CD14-positive monocyte (primary cell): ENCODE data around the gene ADI1. TPM values are rescaled to one million over a fixed set of nuclear protein-coding genes. Genes with fewer than 3 reads are reported as not detected.
A peak's percentile ranks its signal among the peaks of the same experiment; 100 is the strongest.
"Not testable (repeated sequence)": the region's sequence is repeated elsewhere in the genome, so short reads cannot be mapped to it uniquely, and the experiment has no call there.

Source experiments
- DNase-seq, 3 donors: peaks; one replicate each; pipeline ENCODE4 v3.0.0-alpha.2; 2011 to 2022
- H2AFZ ChIP-seq: 2 replicates; pipeline ENCODE4 v1.6.0; 2012; ENCODE audit warnings: mild to moderate bottlenecking, low read depth, low read length, inconsistent platforms; ENCODE audit not compliant: insufficient read depth, poor library complexity, severe bottlenecking
- H3K27ac ChIP-seq, 2 donors: 1 replicate in 1 of 2; 2 replicates in 1 of 2; pipeline ENCODE4 v1.5.1; 2012 to 2013; ENCODE audit warnings: low read length in 2 of 2, control low read depth in 1 of 2, inconsistent platforms in 1 of 2, low read depth in 1 of 2, mild to moderate bottlenecking in 1 of 2
- H3K27me3 ChIP-seq, 2 donors: one replicate each; pipeline versions ENCODE4 v1.6.0 to v1.6.1; 2011 to 2013; ENCODE audit warnings: low read length in 2 of 2; ENCODE audit not compliant: control insufficient read depth in 2 of 2, insufficient read depth in 2 of 2
- H3K36me3 ChIP-seq, 2 donors: replicated peaks in 1 of 2; 1 replicate in 1 of 2; 2 replicates in 1 of 2; pipeline versions ENCODE4 v1.5.1 to v1.6.1; 2012 to 2013; ENCODE audit warnings: low read length in 2 of 2, control low read depth in 1 of 2, inconsistent platforms in 1 of 2, mild to moderate bottlenecking in 1 of 2; ENCODE audit not compliant: insufficient read depth in 2 of 2, control insufficient read depth in 1 of 2
- H3K4me1 ChIP-seq, 2 donors: 1 replicate in 1 of 2; 2 replicates in 1 of 2; pipeline versions ENCODE4 v1.5.1 to v1.6.1; 2012 to 2013; ENCODE audit warnings: low read length in 2 of 2, control low read depth in 1 of 2, inconsistent platforms in 1 of 2, mild to moderate bottlenecking in 1 of 2, moderate library complexity in 1 of 2; ENCODE audit not compliant: insufficient read depth in 2 of 2, control insufficient read depth in 1 of 2
- H3K4me2 ChIP-seq: replicated peaks from 2 replicates; pipeline ENCODE3; 2012; ENCODE audit warnings: low read length, moderate library complexity, mild to moderate bottlenecking; ENCODE audit not compliant: poor library complexity, severe bottlenecking; ENCODE audit errors: extremely low read depth
- H3K4me3 ChIP-seq, 3 experiments: fragments of 200-600 bp in 1 of 3; sonication (generic) in 1 of 3; replicated peaks in 1 of 3; 1 replicate in 2 of 3; 2 replicates in 1 of 3; pipeline ENCODE4 v1.5.1; 2011 to 2013; ENCODE audit warnings: low read length in 3 of 3, mild to moderate bottlenecking in 3 of 3, control low read depth in 2 of 3, low read depth in 2 of 3, inconsistent platforms in 1 of 3, moderate library complexity in 1 of 3
- H3K79me2 ChIP-seq: 2 replicates; pipeline ENCODE4 v1.6.0; 2012; ENCODE audit warnings: mild to moderate bottlenecking, control low read depth, inconsistent platforms, low read length, moderate library complexity; ENCODE audit not compliant: insufficient read depth
- H3K9ac ChIP-seq: 2 replicates; pipeline ENCODE4 v1.6.0; 2017; ENCODE audit warnings: low read length, mild to moderate bottlenecking; ENCODE audit not compliant: insufficient read depth, poor library complexity, severe bottlenecking
- H3K9me3 ChIP-seq, 2 donors: replicated peaks in 1 of 2; 1 replicate in 1 of 2; 2 replicates in 1 of 2; pipeline versions ENCODE4 v1.5.1 to v1.6.1; 2012 to 2013; ENCODE audit warnings: low read length in 2 of 2, control low read depth in 1 of 2; ENCODE audit not compliant: control insufficient read depth in 1 of 2, insufficient read depth in 1 of 2
- H4K20me1 ChIP-seq: 2 replicates; pipeline ENCODE4 v1.6.0; 2012; ENCODE audit warnings: mild to moderate bottlenecking, low read length, control low read depth, moderate library complexity; ENCODE audit not compliant: insufficient read depth
- H3K27ac Mint-ChIP-seq, 7 donors: one replicate each; pipeline ENCODE4 v1.8.0; 2020; ENCODE audit warnings: mild to moderate bottlenecking in 7 of 7, mixed read lengths in 7 of 7, moderate library complexity in 6 of 7, inconsistent platforms in 2 of 7
- H3K27me3 Mint-ChIP-seq, 3 donors: one replicate each; pipeline ENCODE4 v1.8.0; 2021 to 2022; ENCODE audit warnings: low read depth in 3 of 3, mild to moderate bottlenecking in 3 of 3, mixed read lengths in 3 of 3, moderate library complexity in 3 of 3, inconsistent platforms in 1 of 3
- H3K36me3 Mint-ChIP-seq, 2 donors: one replicate each; pipeline ENCODE4 v1.8.0; 2020; ENCODE audit warnings: mixed read lengths in 2 of 2, inconsistent platforms in 1 of 2, mild to moderate bottlenecking in 1 of 2
- H3K4me1 Mint-ChIP-seq: one replicate; pipeline ENCODE4 v1.8.0; 2020; ENCODE audit warnings: mild to moderate bottlenecking, mixed read lengths
- H3K4me3 Mint-ChIP-seq, 2 donors: one replicate each; pipeline ENCODE4 v1.8.0; 2020; ENCODE audit warnings: mild to moderate bottlenecking in 2 of 2, mixed read lengths in 2 of 2, moderate library complexity in 1 of 2
- H3K9me3 Mint-ChIP-seq, 7 donors: one replicate each; pipeline ENCODE4 v1.8.0; 2020 to 2022; ENCODE audit warnings: mixed read lengths in 7 of 7, mild to moderate bottlenecking in 6 of 7, moderate library complexity in 6 of 7, inconsistent platforms in 2 of 7
- WGBS: methylation state at CpG from one replicate; pipeline ENCODE4 v1.1.5; 2013; ENCODE audit warnings: missing lambda C conversion rate; ENCODE audit not compliant: insufficient coverage; 5-methylcytosine and 5-hydroxymethylcytosine counted together
- intact Hi-C, 2 donors: fragments of 100-400 bp; cut with micrococcal nuclease; formaldehyde crosslinking; loops; one replicate each; pipeline versions ENCODE4 v1.15.0 to v1.15.1; 2023
- polyA plus RNA-seq, 3 donors: library from polyadenylated mRNA; depleted of rRNA in 1 of 3; unstranded in 2 of 3; stranded (reverse) in 1 of 3; fragments of 300-500 nt in 2 of 3; fragments of >200 nt in 1 of 3; fragmentation: Illumina TruSeq in 2 of 3; gene quantifications; 1 replicate in 2 of 3; 2 replicates in 1 of 3; pipeline ENCODE4 v1.2.3, GENCODE V29; 2012 to 2021
- TF ChIP-seq, protein P1 (sequence below): fragments of 200-600 bp; IDR thresholded peaks from one replicate; pipeline ENCODE4 v1.8.0; 2022; ENCODE audit warnings: antibody characterized with exemption, mild to moderate bottlenecking

ADI1 gene
- polyA plus RNA-seq, 3 donors, result 30.5 to 89.1 (median 79.3) TPM

DNA sequence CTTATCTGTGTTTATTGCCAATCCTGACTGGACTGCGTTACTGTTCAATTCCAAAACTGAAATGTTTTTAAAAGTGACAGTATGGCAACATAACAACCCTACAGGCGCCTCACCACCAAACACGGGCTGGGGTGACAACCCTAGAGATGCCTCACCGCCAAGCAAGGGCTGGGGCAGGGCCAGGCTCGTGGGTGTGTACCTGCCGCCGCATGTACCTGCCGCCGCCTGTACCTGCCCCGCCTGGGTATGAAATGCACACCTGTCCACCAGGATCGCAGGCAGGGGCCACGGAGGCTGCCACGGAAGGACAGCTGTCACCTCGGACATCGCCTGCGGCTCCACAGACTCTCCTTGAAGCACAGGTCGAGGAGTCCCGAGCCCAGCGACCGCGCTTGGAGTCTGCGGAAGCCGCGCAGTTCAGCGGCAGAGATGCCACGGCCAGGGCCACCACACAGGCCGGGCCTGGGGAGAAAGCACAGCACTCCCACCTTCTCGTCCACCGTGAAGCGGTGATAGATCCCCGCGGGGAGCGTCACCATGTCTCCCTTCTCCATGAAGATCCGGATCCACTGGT lies 18.9 kb downstream of the ADI1 start:
- H4K20me1 ChIP-seq, result peaks cover 4% of the 10 kb centered on the region
- intact Hi-C loops, result no loop called here
- Mint-ChIP-seq H3K9me3 (peaks cover 0 to 2% (median 0%) of the 10 kb centered on the region in 7 donors), H3K27me3 (peaks cover 0 to 2% (median 1%) of the 10 kb centered on the region in 3 donors), H3K4me1 (no peaks in the 10 kb centered on the region), H3K4me3 (no peak overlapping the region), H3K36me3 (peaks cover 86 to 98% of the 10 kb centered on the region in 2 donors), H3K27ac (no peak overlapping the region)
- H3K27ac ChIP-seq, result no peak overlapping the region
- H3K27me3 ChIP-seq, result no peaks in the 10 kb centered on the region
- WGBS, result 97% methylated on average over 30 of the region's 34 CpGs
- H3K4me3 ChIP-seq, result no peak overlapping the region
- no peak for DNase-seq
- H3K79me2 ChIP-seq, result peaks cover 3% of the 10 kb centered on the region
- TF ChIP-seq, protein P1, sequence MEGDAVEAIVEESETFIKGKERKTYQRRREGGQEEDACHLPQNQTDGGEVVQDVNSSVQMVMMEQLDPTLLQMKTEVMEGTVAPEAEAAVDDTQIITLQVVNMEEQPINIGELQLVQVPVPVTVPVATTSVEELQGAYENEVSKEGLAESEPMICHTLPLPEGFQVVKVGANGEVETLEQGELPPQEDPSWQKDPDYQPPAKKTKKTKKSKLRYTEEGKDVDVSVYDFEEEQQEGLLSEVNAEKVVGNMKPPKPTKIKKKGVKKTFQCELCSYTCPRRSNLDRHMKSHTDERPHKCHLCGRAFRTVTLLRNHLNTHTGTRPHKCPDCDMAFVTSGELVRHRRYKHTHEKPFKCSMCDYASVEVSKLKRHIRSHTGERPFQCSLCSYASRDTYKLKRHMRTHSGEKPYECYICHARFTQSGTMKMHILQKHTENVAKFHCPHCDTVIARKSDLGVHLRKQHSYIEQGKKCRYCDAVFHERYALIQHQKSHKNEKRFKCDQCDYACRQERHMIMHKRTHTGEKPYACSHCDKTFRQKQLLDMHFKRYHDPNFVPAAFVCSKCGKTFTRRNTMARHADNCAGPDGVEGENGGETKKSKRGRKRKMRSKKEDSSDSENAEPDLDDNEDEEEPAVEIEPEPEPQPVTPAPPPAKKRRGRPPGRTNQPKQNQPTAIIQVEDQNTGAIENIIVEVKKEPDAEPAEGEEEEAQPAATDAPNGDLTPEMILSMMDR, result no peak
- no peak overlapping the region for H3K4me2 ChIP-seq
- no peak overlapping the region for H2AFZ ChIP-seq
- H3K36me3 ChIP-seq, result peaks cover 69 to 96% of the 10 kb centered on the region in 2 donors
- H3K4me1 ChIP-seq, result no peaks in the 10 kb centered on the region
- no peak overlapping the region for H3K9ac ChIP-seq
- H3K9me3 ChIP-seq, result no peaks in the 10 kb centered on the region

DNA sequence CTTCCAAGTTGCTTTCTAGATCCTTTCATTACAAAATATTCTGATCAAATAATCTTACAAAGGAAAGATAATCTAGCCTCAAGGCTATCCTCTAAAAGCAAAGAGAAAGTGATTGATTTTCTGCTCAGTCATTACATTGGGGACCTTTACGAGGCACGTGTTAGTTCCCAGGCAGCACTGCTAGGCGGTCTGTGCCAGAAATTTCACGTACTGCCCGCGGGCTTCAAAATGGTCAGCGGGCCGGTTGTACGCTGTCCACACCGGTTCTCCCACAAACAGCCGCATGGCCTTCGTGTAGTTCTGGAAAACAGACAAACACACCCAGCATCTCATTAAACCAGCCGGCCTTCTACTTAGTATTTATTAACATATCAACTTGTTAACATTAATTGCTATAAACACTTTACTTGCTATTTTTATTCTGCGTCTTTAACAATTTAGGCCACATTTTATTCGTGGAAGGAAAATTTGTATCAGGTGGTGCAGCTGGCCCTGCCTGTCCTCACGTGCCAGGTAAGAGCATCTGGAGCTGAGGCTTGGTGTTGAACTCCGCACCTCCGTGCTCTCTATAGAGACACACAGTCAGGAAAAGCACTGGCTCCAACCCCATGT lies 20.4 kb downstream of the ADI1 start:
- Histone ChIP-seq H3K9me3 (no peaks in the 10 kb centered on the region), H3K27me3 (no peaks in the 10 kb centered on the region), H3K4me2 (no peak overlapping the region), H3K27ac (no peak overlapping the region), H3K4me1 (no peaks in the 10 kb centered on the region), H3K36me3 (peaks cover 55 to 87% of the 10 kb centered on the region in 2 donors), H3K79me2 (peaks cover 3% of the 10 kb centered on the region), H4K20me1 (peaks cover 4% of the 10 kb centered on the region), H3K9ac (no peak overlapping the region), H2AFZ (no peak overlapping the region), H3K4me3 (no peak overlapping the region)
- Mint-ChIP-seq H3K27me3 (peaks cover 0 to 2% (median 1%) of the 10 kb centered on the region in 3 donors), H3K9me3 (peaks cover 0 to 2% (median 0%) of the 10 kb centered on the region in 7 donors), H3K4me1 (no peaks in the 10 kb centered on the region), H3K27ac (peak overlapping the region in 2 of 7 donors; percentile 11 to 41), H3K4me3 (no peak overlapping the region), H3K36me3 (peaks cover 79 to 91% of the 10 kb centered on the region in 2 donors)
- WGBS, result 97% methylated on average over 16 of the region's 18 CpGs
- DNase-seq, result no peak
- intact Hi-C loops, result no loop called here
- TF ChIP-seq, protein P1, result no peak

DNA sequence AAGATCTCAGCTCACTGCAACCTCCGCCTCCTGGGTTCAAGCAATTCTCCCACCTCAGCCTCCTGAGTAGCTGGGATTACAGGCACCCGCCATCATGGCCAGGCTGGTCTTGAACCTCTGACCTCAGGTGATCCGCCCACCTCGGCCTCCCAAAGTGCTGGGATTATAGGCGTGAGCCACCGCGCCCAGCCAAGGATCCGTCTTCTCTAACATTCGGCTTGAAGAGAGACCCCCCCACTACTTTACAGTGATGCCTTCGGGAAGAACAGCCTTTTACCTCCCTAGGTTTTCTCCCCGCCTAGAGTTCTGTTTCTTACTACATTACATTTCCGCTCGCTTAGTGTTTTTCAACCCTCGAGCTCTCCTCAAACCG lies 22.6 kb downstream of the ADI1 start:
- H4K20me1 ChIP-seq, H3K4me1 Mint-ChIP-seq, H3K4me3 ChIP-seq, H3K9me3 ChIP-seq, H3K27ac ChIP-seq, H3K4me1 ChIP-seq, H3K79me2 ChIP-seq, H3K9ac ChIP-seq, H2AFZ ChIP-seq, H3K27me3 ChIP-seq, H3K9me3 Mint-ChIP-seq, DNase-seq, H3K4me2 ChIP-seq, intact Hi-C loops, H3K27me3 Mint-ChIP-seq, H3K4me3 Mint-ChIP-seq: not testable (repeated sequence)
- Mint-ChIP-seq H3K36me3 (peaks cover 61 to 70% of the 10 kb centered on the region in 2 donors), H3K27ac (peak overlapping the region in 1 of 7 donors; percentile 17)
- WGBS, result 97% methylated on average over 10 of the region's 15 CpGs
- H3K36me3 ChIP-seq, result peaks cover 49 to 66% of the 10 kb centered on the region in 2 donors
